NB4 (cell line): Measurements from ENCODE around the gene POLA1.

Experiments
- CTCF ChIP-seq: IDR thresholded peaks from one replicate; pipeline ENCODE4 v1.5.1; 2012; ENCODE audit warnings: low read depth, low read length
- MAX ChIP-seq: IDR thresholded peaks from 2 replicates; pipeline ENCODE4 v1.6.1; 2011; ENCODE audit warnings: low read depth, low read length
- POLR2A ChIP-seq: IDR thresholded peaks from 2 replicates; pipeline ENCODE4 v1.6.1; 2011; ENCODE audit warnings: mild to moderate bottlenecking; ENCODE audit not compliant: insufficient read length; ENCODE audit errors: extremely low read depth

GRCh38 chrX:24900234-24900633 is 206.5 kb downstream of the POLA1 start:
- TF ChIP-seq CTCF (no peak), POLR2A (no peak), MAX (no peak)
